Activated CD4-positive, alpha-beta T cell treated with anti-CD3 and anti-CD28 coated beads, Interleukin-2, amount 50 U/mL, for 48 hours (primary cell): Measurements from ENCODE around the gene USP9X.
"Not testable (repeated sequence)": the region's sequence is repeated elsewhere in the genome, so short reads cannot be mapped to it uniquely, and the experiment has no call there.

Source experiments
- DNase-seq, 2 experiments: peaks; one replicate each; pipeline ENCODE4 v3.0.0-alpha.2; 2020

USP9X gene

DNA sequence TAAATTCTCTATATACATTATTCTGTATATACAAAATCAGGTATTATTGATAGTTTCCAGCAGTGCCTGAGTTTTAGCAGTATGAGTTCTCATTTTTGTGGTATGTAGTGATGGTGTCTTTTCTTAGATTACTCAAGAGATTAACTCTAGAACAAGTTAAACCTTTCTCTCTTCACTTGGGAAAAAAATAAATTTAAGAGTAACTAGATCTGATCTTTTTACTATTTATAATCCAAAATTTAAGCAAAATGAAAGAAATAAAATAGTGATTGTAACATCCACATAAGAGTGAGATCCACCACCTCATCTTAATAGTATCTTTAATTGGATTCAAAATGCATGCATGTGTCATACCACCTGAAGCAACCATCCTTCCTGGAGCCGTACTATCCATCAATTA is 124.6 kb downstream of the USP9X start:
- DNase-seq, result no peak

DNA sequence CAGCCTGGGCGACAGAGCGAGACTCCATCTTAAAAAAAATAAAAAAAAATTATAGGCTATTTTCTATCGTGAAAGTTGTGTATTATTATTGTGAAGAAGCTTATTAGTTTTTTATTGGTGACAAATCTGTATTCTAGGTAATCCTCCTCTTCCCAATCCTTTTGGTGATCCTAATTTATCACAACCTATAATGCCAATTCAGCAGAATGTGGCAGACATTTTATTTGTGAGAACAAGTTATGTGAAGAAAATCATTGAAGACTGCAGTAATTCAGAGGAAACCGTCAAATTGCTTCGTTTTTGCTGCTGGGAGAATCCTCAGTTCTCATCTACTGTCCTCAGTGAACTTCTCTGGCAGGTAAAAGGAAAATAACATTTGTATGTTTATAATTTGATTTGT is 139.4 kb downstream of the USP9X start:
- DNase-seq, result no peak

DNA sequence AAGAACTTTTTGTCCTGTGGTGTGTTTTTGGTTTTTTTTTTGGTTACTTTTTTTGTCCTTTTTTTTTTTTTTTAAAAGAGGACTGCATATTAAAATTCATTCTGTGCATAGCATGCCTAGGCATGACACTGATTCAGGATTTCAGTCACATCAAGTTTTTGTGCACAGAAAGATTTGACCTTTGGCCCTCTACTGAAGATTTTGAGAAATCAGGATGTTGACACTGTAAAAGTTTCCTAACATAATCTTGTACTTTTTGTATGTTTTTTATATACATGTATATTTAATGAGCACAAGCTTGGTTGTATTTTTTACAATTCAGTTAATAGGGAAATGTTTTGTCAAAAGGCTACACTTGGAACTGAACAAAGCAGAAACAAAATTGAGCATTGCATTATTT is 148.7 kb downstream of the USP9X start:
- no peak for DNase-seq

DNA sequence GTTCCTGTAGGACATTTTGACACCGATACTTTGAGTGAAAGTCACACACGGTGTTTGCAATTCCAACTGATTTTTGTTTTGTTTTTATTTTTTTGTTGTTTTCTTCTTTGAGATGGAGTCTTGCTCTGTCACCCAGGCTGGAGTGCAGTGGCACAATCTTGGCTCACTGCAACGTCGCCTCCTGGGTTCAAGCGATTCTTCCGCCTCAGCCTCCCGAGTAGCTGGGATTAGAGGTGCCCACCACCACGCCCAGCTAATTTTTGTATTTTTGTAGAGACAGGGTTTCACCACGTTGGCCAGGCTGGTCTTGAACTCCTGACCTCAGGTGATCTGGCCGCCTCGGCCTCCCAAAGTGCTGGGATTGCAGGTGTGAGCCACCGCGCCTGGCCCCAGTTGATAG is 149.2 kb downstream of the USP9X start:
- DNase-seq, result not testable (repeated sequence)

DNA sequence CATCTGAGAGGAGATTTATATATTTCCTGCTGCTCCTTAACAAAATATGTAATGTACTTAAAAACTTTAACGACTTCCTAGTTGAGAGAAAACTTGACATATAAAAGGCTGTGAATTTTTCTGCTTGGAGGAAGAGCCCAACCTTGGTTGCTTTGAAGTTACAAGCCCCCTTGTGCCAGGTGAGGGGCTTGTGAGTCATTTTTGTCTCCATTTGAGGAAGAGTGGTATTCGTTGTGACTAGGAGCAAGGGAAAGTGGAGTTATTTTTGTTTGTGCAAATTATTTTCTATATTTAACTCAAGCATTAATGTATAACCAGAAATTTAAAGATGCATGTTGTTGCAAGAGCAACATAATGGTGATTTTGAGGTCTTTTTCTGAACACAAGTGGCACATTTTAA is 149.7 kb downstream of the USP9X start:
- no peak for DNase-seq

DNA sequence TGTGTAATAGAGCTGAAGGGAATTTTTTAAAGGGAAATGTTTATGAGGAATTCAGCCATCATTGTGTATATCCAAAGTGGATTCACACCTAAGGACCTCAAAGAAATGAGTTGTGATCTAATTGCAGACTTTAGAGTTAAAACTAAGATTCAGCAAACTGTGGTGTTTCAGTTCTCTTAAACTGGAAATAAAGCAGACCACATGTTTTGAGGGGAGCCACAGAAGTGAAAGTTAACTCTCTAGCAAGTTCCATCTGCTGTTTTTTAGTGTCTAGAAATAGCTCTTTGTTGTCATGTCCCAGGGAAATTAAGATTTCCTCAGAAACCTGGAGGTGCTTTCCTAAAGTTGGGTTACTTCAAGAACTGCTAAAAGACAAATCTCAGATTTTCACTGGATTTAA is 151.4 kb downstream of the USP9X start:
- no peak for DNase-seq

DNA sequence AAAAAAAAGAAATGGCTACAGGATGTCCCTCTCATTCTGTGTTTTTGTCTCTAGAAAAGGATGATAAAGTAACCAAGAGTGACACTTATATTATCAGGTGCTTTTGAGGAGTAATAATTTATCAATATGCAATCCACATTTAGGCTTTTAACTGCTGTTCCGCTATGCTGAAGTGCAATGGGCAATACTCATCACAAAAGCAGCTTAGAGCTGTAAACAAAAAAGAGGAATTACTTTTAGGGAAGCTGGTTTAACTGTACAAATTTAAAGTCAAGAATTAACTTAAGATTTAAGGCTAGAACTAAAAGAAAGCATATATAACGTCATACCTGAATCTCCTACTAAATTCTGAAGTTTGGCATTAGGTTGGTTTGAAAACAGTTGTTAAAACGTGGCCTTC is 155.3 kb downstream of the USP9X start:
- no peak for DNase-seq

DNA sequence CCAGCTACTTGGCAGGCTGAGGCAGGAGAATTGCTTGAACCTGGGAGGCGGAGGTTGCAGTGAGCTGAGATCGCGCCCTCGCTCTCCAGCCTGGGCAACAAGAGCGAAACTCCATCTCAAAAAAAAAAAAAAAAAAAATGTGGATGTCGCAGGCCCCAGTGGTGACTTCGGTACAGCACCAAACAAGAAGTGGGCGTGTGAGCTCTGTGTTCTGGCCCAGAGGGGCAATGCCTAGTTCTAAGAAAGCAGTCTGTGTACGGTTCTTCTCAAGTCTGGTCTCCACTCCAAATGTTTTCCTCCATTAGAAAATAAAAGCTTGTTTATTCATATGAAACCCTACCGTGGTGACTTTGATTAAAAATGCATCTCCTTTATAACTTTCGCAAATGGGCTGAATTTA is 156.7 kb downstream of the USP9X start:
- DNase-seq, result no peak

DNA sequence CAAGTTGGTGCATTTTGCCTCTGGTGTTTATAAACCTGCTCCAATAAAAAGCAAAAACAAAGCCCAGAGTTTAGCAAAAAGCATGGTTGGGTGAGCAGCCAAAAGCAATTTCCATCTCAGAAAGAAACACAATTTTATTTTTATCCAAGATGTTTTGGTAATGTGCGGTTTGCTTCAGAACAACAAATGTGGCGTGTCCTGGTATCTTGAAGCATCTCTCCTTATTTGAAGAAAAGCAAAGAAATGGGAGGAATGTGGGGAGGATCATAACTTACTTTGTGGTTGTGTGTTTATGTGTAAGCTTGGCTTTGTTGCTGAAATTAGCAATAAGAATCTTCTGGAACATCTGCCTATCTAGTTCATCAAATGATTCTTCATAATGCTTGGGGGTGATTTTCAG is 160.4 kb downstream of the USP9X start:
- DNase-seq, result no peak

DNA sequence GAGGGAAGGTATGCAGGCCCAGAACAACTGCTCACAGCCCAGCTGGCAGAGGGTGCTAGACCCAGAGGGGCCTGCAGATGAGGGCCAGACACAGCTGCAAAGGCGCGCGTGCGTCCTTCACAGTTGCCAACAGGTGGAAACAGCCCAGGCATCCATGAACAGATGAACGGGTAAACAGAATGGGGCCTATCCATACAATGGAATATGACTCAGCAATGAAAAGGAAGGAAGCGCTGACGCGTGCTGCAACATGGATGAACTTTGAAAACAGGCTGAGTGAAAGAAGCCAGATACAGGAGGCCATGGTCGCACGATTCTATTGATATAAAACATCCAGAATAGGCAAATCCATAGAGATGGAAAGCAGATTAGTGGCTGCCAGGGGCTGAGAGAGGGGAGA is 165.6 kb downstream of the USP9X start:
- DNase-seq, result no peak

DNA sequence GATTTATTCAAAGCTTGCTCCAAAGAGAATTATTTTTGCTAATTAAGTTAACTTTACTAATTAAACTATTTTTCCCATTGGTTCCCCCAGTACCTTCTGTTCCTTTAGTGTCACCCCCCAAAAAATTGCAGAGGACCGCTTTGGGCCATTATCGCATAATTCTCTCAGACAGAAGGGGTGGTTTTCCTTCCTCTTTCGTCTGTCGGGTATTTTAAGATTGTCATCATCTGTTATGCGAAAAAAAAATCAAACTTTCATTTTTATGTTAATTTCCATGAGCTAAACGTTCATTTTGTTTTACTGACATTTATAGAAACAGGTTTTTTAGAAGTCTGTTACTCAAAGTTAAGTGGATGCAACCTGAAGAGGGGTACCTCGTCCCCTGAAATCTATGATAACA is 172.6 kb downstream of the USP9X start:
- no peak for DNase-seq

DNA sequence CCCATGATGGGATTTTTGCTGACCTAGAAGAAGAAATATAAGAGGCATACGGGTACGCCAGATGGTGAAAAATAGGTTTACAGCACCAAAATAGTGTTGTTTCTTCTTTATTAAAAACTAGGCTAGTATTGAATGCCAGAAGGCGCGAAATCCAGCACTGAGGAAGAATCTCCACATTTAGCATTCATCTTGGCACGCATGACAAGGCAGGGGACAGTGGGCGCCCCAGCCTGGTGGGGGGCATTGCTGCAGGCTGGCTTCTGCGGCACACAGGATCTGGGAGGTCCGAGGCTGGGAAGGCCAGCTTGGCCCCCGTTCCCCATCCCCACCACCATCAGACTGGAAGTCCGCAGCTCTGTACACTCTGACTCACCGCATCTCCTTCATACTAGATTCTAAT is 173.0 kb downstream of the USP9X start:
- no peak for DNase-seq

DNA sequence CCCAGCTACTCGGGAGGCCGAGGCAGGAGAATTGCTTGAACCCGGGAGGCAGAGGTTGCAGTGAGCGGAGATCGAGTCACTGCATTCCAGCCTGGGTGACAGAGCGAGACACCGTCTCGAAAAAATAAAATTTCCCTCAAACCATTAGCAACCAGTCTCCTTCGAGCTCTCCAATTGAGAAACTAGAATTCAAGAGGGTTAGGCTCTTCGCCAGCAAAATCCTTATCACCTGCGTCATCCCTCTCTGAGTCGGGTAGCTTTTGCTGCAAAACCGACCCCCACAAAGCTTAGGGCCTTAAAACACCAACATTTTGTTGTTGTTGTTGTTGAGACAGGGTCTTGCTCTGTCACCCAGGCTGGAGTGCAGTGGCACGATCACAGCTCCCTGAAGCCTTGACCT is 173.6 kb downstream of the USP9X start:
- no peak for DNase-seq

DNA sequence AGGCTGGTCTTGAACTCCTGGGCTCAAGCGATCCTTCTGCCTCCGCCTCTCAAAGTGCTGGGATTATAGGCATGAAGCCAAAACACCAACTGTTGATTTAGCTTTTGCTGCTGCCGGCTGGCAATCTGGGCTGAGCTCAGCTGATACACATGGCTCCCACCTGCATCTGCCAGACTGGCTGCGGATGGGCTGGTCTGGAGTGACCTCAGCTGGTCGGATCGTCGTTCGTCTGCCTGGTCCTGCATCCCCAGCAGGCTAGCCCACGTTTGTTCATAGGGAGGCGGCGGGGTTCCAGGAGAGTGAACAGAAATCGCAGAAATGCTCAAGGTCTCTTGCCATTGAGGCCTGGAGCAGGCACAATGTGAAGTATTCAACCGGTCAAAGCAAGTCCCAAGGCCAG is 174.3 kb downstream of the USP9X start:
- no peak for DNase-seq

DNA sequence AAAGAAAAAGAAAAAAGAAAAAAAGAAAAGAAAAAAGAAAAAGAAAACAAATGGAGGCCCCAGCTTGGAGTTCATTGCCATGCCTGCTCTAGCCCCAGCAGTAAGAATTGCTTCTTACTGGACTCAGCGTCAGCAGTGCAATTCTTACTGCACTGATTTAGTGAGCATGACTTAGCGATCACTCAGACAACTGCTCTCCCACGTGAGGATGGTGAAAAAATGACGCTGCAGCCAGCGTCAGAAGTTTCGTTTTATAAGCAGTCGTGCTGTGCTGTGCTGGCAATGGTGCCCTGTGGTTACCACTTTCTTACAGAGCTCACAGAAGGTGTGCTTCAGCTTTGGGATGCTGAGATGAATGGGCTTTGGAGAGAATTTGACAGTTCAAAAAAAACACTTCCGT is 180.4 kb downstream of the USP9X start:
- peak; percentile 33 to 59 for DNase-seq

DNA sequence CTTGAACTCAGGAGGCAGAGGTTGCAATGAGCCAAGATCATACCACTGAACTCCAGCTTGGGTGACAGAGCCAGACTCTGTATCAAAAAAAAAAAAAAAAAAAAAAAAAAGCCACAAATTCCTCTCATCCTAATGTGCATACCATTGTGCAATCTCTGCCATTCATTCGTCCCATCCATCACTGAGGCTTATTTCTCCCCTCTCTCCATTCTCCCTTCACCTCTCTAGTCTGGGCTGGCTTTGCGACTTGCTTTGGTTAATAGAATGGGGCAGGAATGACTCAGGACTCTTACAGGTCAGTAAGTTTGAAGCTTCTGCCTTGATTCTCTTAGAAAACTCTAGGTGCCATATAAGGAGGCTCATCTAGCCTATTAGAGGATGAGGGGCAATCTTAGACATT is 188.4 kb downstream of the USP9X start:
- DNase-seq, result no peak

DNA sequence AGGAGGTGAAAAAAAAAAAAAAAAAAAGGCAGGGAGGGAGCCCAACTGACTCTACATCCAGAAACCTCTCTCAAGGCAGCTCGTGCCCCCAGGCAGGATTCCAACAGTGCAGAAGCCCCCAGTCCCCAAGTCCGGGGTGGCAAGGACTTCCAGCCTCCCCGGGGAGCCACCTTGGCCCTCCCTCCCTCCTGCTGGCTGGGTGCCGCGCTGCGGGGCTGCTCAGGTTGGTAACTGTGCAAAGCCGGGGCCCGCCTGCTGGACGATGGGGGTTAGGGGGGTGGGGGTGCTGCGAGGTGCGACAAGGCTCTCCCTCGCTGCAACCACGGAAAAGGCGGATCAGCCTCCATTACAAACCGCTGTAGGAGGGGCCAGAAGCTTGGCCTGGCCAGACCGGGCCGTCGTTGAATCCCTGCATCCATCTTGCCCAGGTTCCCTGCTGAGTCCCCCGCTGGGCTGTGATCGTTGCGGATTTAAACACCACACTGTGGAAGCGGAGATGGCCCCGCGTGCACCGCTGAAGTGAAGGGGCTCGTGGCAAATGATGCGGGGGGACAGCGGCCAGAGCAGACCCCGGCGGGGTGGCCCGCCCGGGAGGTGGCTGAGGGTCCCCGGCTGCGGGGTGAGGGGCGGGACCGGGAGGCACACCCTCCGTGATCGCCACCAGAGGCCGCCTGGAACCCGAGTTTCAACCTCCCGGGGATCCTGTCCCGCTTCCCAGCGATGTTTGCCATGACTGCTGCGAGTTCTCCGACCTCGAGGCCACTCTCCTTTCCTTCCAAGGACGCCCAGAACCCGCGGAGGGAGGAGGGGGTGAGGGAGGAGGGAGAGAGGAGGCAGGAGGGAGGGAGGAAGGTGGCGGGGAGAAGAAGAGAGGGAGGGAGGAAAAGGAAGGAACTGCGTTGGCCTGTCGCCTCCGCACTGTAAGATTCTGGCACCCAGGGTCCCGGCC is 190.7 kb downstream of the USP9X start:
- peak; percentile 56 to 69 for DNase-seq

DNA sequence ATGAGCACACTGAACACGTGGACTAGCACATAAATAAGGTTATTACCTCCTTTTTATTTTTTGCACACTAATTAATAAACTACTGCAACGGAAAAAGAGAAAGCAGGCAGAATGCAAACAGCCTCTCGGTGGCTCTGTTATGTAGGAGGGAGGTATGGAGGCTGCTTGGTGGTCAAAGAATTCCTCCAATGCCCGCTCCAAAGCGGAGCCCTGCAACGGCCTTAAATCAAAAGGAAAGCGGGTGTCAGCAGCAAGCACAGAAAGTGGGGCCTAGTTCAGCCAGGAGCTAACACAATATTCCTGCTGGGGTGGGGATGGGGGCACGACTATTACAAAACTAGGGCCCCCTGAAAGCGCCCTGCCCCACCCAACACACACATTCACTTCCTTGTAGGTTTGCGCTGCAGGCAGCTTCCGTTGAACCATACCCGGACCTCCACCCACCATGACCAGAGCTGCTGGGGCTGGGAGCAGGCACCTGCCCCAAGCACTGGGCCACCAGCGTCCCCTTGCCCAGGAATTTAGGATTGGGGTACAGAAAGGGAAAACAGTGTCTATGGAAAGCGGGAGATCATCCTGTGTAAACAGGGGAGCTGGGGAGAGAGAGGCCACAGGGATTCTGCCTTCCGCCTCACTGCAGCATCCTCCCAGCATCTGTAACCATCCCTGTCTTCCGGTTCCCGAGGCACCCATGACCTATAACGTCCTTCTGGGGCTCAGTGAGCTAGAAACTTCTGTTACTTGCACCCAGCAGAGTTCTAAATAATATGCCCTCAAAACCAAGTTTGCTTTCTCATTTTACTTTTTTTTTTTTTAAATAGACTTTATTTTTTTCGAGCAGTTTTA is 191.6 kb downstream of the USP9X start:
- DNase-seq, result peak; percentile 3 to 5

DNA sequence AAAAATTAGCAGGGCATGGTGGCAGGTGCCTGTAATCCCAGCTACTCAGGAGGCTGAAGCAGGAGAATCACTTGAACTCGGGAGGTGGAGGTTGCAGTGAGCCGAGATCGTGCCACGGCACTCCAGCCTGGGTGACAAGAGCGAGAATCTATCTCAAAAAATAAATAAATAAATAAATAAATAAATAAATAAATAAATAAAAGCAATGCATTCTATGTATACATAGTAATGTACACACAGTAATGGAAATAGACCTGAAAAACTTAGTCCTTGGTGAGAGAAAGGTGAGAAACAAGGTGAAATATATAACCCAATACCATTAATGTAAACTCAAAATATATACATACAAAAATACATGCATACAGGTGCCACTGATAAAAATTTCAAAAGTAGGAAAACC is 197.1 kb downstream of the USP9X start:
- not testable (repeated sequence) for DNase-seq

DNA sequence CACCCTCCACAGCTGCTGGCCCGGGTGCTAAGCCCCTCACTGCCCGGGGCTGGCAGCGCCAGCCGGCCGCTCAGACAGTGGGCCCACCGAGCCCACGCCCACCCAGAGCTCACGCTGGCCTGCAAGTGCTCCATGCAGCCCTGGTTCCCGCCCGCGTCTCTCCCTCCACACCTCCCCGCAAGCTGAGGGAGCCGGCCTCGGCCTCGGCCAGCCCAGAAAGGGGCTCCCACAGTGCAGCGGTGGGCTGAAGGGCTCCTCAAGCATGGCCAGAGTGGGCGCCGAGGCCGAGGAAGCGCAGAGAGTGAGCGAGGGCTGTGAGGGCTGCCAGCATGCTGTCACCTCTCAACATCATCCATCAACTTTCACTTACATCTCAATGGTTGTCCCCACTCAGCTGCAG is 200.7 kb downstream of the USP9X start:
- not testable (repeated sequence) for DNase-seq
